ENCODE data around the gene PRKAB1. TPM values are rescaled to one million over a fixed set of nuclear protein-coding genes. Genes with fewer than 3 reads are reported as not detected.

The PRKAB1 gene
- total RNA-seq, 2 donors from 2014 or later: 19.0 to 31.9 TPM

GRCh38 chr12:119710374-119710964, 42.5 kb downstream of the PRKAB1 start:
- no peak for DNase-seq (ENCODE audit: low spot score)
- H3K27ac ChIP-seq: no peak overlapping the region
- no peaks in the 10 kb centered on the region for H3K9me3 ChIP-seq
- H3K27me3 ChIP-seq (replicated peaks; ENCODE audit: insufficient read depth): no peaks in the 10 kb centered on the region
- no peaks in the 10 kb centered on the region for H3K36me3 ChIP-seq
- H3K4me1 ChIP-seq (ENCODE audit: control insufficient read depth in 1 of 2, low read depth in 2 of 2): no peaks in the 10 kb centered on the region
- TF ChIP-seq, protein P1, sequence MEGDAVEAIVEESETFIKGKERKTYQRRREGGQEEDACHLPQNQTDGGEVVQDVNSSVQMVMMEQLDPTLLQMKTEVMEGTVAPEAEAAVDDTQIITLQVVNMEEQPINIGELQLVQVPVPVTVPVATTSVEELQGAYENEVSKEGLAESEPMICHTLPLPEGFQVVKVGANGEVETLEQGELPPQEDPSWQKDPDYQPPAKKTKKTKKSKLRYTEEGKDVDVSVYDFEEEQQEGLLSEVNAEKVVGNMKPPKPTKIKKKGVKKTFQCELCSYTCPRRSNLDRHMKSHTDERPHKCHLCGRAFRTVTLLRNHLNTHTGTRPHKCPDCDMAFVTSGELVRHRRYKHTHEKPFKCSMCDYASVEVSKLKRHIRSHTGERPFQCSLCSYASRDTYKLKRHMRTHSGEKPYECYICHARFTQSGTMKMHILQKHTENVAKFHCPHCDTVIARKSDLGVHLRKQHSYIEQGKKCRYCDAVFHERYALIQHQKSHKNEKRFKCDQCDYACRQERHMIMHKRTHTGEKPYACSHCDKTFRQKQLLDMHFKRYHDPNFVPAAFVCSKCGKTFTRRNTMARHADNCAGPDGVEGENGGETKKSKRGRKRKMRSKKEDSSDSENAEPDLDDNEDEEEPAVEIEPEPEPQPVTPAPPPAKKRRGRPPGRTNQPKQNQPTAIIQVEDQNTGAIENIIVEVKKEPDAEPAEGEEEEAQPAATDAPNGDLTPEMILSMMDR (IDR thresholded peaks at IDR 0.05): no peak
- H3K4me3 ChIP-seq: no peak overlapping the region
- no peak for ATAC-seq (ENCODE audit: insufficient number of reproducible peaks, low FRiP score, low read depth)

- TF ChIP-seq, protein P1 (IDR thresholded peaks at IDR 0.05): no peak
- Histone ChIP-seq H3K9me3 (no peaks in the 10 kb centered on the region), H3K4me3 (no peak overlapping the region), H3K4me1 (ENCODE audit: control insufficient read depth in 1 of 2, low read depth in 2 of 2) (no peaks in the 10 kb centered on the region), H3K27ac (no peak overlapping the region), H3K36me3 (no peaks in the 10 kb centered on the region), H3K27me3 (replicated peaks; ENCODE audit: insufficient read depth) (no peaks in the 10 kb centered on the region)
- no peak for ATAC-seq (ENCODE audit: insufficient number of reproducible peaks, low FRiP score, low read depth)
- no peak for DNase-seq (ENCODE audit: low spot score)
Measured at GRCh38 chr12:119710965-119711551, 43.1 kb downstream of the PRKAB1 start.

- Histone ChIP-seq H3K36me3 (no peaks in the 10 kb centered on the region), H3K27ac (no peak overlapping the region), H3K4me1 (ENCODE audit: control insufficient read depth in 1 of 2, low read depth in 2 of 2) (no peaks in the 10 kb centered on the region), H3K4me3 (no peak overlapping the region), H3K9me3 (no peaks in the 10 kb centered on the region), H3K27me3 (replicated peaks; ENCODE audit: insufficient read depth) (no peaks in the 10 kb centered on the region)
- DNase-seq (ENCODE audit: low spot score) (no peak), ATAC-seq (ENCODE audit: insufficient number of reproducible peaks, low FRiP score, low read depth) (no peak)
- TF ChIP-seq, protein P1 (IDR thresholded peaks at IDR 0.05): no peak
Measured at GRCh38 chr12:119711693-119712092, 43.8 kb downstream of the PRKAB1 start.

GRCh38 chr12:119712721-119713120, 44.8 kb downstream of the PRKAB1 start:
- H3K27me3 ChIP-seq (replicated peaks; ENCODE audit: insufficient read depth): no peaks in the 10 kb centered on the region
- no peak overlapping the region for H3K27ac ChIP-seq
- no peak overlapping the region for H3K4me3 ChIP-seq
- DNase-seq (ENCODE audit: low spot score): no peak
- TF ChIP-seq, protein P1 (IDR thresholded peaks at IDR 0.05): no peak
- H3K36me3 ChIP-seq: no peaks in the 10 kb centered on the region
- H3K4me1 ChIP-seq (ENCODE audit: control insufficient read depth in 1 of 2, low read depth in 2 of 2): no peaks in the 10 kb centered on the region
- H3K9me3 ChIP-seq: no peaks in the 10 kb centered on the region
- no peak for ATAC-seq (ENCODE audit: insufficient number of reproducible peaks, low FRiP score, low read depth)

- no peak overlapping the region for H3K4me3 ChIP-seq
- no peaks in the 10 kb centered on the region for H3K9me3 ChIP-seq
- no peaks in the 10 kb centered on the region for H3K27me3 ChIP-seq (replicated peaks; ENCODE audit: insufficient read depth)
- no peaks in the 10 kb centered on the region for H3K4me1 ChIP-seq (ENCODE audit: control insufficient read depth in 1 of 2, low read depth in 2 of 2)
- DNase-seq (ENCODE audit: low spot score) (no peak), ATAC-seq (ENCODE audit: insufficient number of reproducible peaks, low FRiP score, low read depth) (no peak)
- TF ChIP-seq, protein P1 (IDR thresholded peaks at IDR 0.05): no peak
- no peaks in the 10 kb centered on the region for H3K36me3 ChIP-seq
- no peak overlapping the region for H3K27ac ChIP-seq
Measured at GRCh38 chr12:119713551-119714031, 45.7 kb downstream of the PRKAB1 start.

All from thoracic aorta (tissue), 2 donors.